ENCODE results near the gene C12orf56. TPM values are rescaled to one million over a fixed set of nuclear protein-coding genes. Genes with fewer than 3 reads are reported as not detected.
"Not testable (repeated sequence)": the region's sequence is repeated elsewhere in the genome, so short reads cannot be mapped to it uniquely, and the experiment has no call there.

C12orf56 gene
- total RNA-seq, 1 experiment from 2014 or later: 9.3 TPM

GRCh38 chr12:64383675-64384074 lies 6.9 kb downstream of the C12orf56 start:
- POLR2A ChIA-PET: no interaction called here
- CTCF ChIA-PET: no interaction called here
- Histone ChIP-seq H3K9me3 (peaks cover 7% of the 10 kb centered on the region; the same call in 1 of the 2 replicates), H3K36me3 (ENCODE audit: control insufficient read depth, insufficient read depth, low read length) (no peaks in the 10 kb centered on the region), H3K27me3 (replicated peaks; ENCODE audit: control insufficient read depth, insufficient read depth, low read length) (no peaks in the 10 kb centered on the region), H3K4me1 (no peaks in the 10 kb centered on the region), H3K4me3 (ENCODE audit: low read depth, low read length) (no peak overlapping the region)
- no peaks in the 10 kb centered on the region for H3K4me1 Mint-ChIP-seq (ENCODE audit: low read depth, unreplicated experiment)
- intact Hi-C loops (cut with micrococcal nuclease; ENCODE audit: unreplicated experiment): no loop called here
- H3K9me3 Mint-ChIP-seq (ENCODE audit: unreplicated experiment): peaks cover 19% of the 10 kb centered on the region
- no peak overlapping the region for H3K4me3 Mint-ChIP-seq (ENCODE audit: unreplicated experiment)
- DNase-seq: no peak
- no peaks in the 10 kb centered on the region for H3K27me3 Mint-ChIP-seq (ENCODE audit: insufficient read depth, unreplicated experiment)
- peaks cover 6% of the 10 kb centered on the region for H3K36me3 Mint-ChIP-seq (ENCODE audit: insufficient read depth, unreplicated experiment)
- no TSS peak for BruUV-seq (replicated peaks)
- TF ChIP-seq CTCF (IDR thresholded peaks at IDR 0.05; ENCODE audit: insufficient read depth in 1 of 2, low read depth in 1 of 2, low read length in 1 of 2, severe bottlenecking in 1 of 2, unreplicated experiment in 1 of 2): no peak
- H3K27ac Mint-ChIP-seq (ENCODE audit: unreplicated experiment): no peak overlapping the region

GRCh38 chr12:64362721-64363305 lies 27.7 kb downstream of the C12orf56 start:
- CTCF ChIA-PET: no interaction called here

GRCh38 chr12:64361173-64361572 lies 29.4 kb downstream of the C12orf56 start:
- H3K27me3 ChIP-seq (replicated peaks; ENCODE audit: control insufficient read depth, insufficient read depth, low read length); H3K4me3 ChIP-seq (ENCODE audit: low read depth, low read length); POLR2A ChIA-PET; DNase-seq; H3K36me3 Mint-ChIP-seq (ENCODE audit: insufficient read depth, unreplicated experiment); H3K27me3 Mint-ChIP-seq (ENCODE audit: insufficient read depth, unreplicated experiment); H3K27ac Mint-ChIP-seq (ENCODE audit: unreplicated experiment); H3K4me1 Mint-ChIP-seq (ENCODE audit: low read depth, unreplicated experiment); BruUV-seq (replicated peaks); H3K36me3 ChIP-seq (ENCODE audit: control insufficient read depth, insufficient read depth, low read length); H3K9me3 ChIP-seq; CTCF ChIA-PET; H3K4me3 Mint-ChIP-seq (ENCODE audit: unreplicated experiment); H3K9me3 Mint-ChIP-seq (ENCODE audit: unreplicated experiment): not testable (repeated sequence)
- intact Hi-C loops (cut with micrococcal nuclease; ENCODE audit: unreplicated experiment): loop anchor here (5.0 kb wide), 1 partner anchor 39 kb away; no protein-coding TSS in a partner anchor
- peaks cover 20% of the 10 kb centered on the region for H3K4me1 ChIP-seq

More at GRCh38 chr12:64362721-64363305, 27.7 kb downstream of the C12orf56 start:
- H3K9me3 ChIP-seq: peaks cover 5% of the 10 kb centered on the region
- Mint-ChIP-seq H3K4me3 (ENCODE audit: unreplicated experiment) (no peak overlapping the region), H3K27me3 (ENCODE audit: insufficient read depth, unreplicated experiment) (no peaks in the 10 kb centered on the region), H3K4me1 (ENCODE audit: low read depth, unreplicated experiment) (no peaks in the 10 kb centered on the region), H3K9me3 (ENCODE audit: unreplicated experiment) (no peaks in the 10 kb centered on the region), H3K27ac (ENCODE audit: unreplicated experiment) (peak overlapping the region; percentile 22), H3K36me3 (ENCODE audit: insufficient read depth, unreplicated experiment) (no peaks in the 10 kb centered on the region)
- no peak overlapping the region for H3K4me3 ChIP-seq (ENCODE audit: low read depth, low read length)
- no peaks in the 10 kb centered on the region for H3K36me3 ChIP-seq (ENCODE audit: control insufficient read depth, insufficient read depth, low read length)
- no TSS peak for BruUV-seq (replicated peaks)
- peaks cover 20% of the 10 kb centered on the region for H3K4me1 ChIP-seq
- TF ChIP-seq CTCF (IDR thresholded peaks at IDR 0.05; ENCODE audit: insufficient read depth in 1 of 2, low read depth in 1 of 2, low read length in 1 of 2, severe bottlenecking in 1 of 2, unreplicated experiment in 1 of 2): no peak
- H3K27me3 ChIP-seq (replicated peaks; ENCODE audit: control insufficient read depth, insufficient read depth, low read length): no peaks in the 10 kb centered on the region
- POLR2A ChIA-PET: no interaction called here
- peak in 1 of 2 experiments; percentile 20 for DNase-seq
- intact Hi-C loops (cut with micrococcal nuclease; ENCODE audit: unreplicated experiment): loop anchor here (5.0 kb wide), 1 partner anchor 41 kb away; no protein-coding TSS in a partner anchor

GRCh38 chr12:64356209-64356608 lies 34.3 kb downstream of the C12orf56 start:
- BruUV-seq (replicated peaks); intact Hi-C loops (cut with micrococcal nuclease; ENCODE audit: unreplicated experiment); H3K27me3 ChIP-seq (replicated peaks; ENCODE audit: control insufficient read depth, insufficient read depth, low read length); H3K27me3 Mint-ChIP-seq (ENCODE audit: insufficient read depth, unreplicated experiment); H3K4me1 ChIP-seq; H3K4me1 Mint-ChIP-seq (ENCODE audit: low read depth, unreplicated experiment); CTCF ChIA-PET; DNase-seq; H3K27ac Mint-ChIP-seq (ENCODE audit: unreplicated experiment); H3K36me3 ChIP-seq (ENCODE audit: control insufficient read depth, insufficient read depth, low read length); H3K4me3 ChIP-seq (ENCODE audit: low read depth, low read length); H3K4me3 Mint-ChIP-seq (ENCODE audit: unreplicated experiment); POLR2A ChIA-PET; H3K36me3 Mint-ChIP-seq (ENCODE audit: insufficient read depth, unreplicated experiment): not testable (repeated sequence)
- peaks cover 11% of the 10 kb centered on the region for H3K9me3 Mint-ChIP-seq (ENCODE audit: unreplicated experiment)
- peaks cover 14% of the 10 kb centered on the region; the same call in 1 of the 2 replicates for H3K9me3 ChIP-seq

All from Caco-2 (cell line).